SW 1271 (cell line): ENCODE data around the gene APOBEC3C.
"Not testable (repeated sequence)": the region's sequence is repeated elsewhere in the genome, so short reads cannot be mapped to it uniquely, and the experiment has no call there.

Experiments used
- DNase-seq, 2 experiments: peaks; one replicate each; lab custom pipeline; 2025; lab: John Stamatoyannopoulos, UW

APOBEC3C gene

GRCh38 chr22:39061290-39061689 lies 47.2 kb downstream of the APOBEC3C start:
- DNase-seq: not testable (repeated sequence)

GRCh38 chr22:39061951-39062350 lies 47.9 kb downstream of the APOBEC3C start:
- not testable (repeated sequence) for DNase-seq

GRCh38 chr22:39063904-39064303 lies 49.8 kb downstream of the APOBEC3C start:
- DNase-seq: not testable (repeated sequence)

GRCh38 chr22:39066442-39067276 lies 52.6 kb downstream of the APOBEC3C start:
- not testable (repeated sequence) for DNase-seq

- DNase-seq: no peak
Measured at GRCh38 chr22:39068033-39068785, 54.2 kb downstream of the APOBEC3C start.
